Measurements from ENCODE around the gene GALNT2. TPM values are rescaled to one million over a fixed set of nuclear protein-coding genes. Genes with fewer than 3 reads are reported as not detected.

The GALNT2 gene
- total RNA-seq, 1 experiment from 2014 or later, result 141 TPM

- intact Hi-C loops (cut with micrococcal nuclease; ENCODE audit: unreplicated experiment), result no loop called here
- Mint-ChIP-seq H3K27me3 (ENCODE audit: unreplicated experiment) (peaks cover 40% of the 10 kb centered on the region), H3K36me3 (ENCODE audit: insufficient read depth, unreplicated experiment) (no peaks in the 10 kb centered on the region), H3K4me3 (ENCODE audit: low read depth, unreplicated experiment) (no peak overlapping the region), H3K27ac (ENCODE audit: unreplicated experiment) (no peak overlapping the region), H3K9me3 (ENCODE audit: low read depth, unreplicated experiment) (no peaks in the 10 kb centered on the region), H3K4me1 (ENCODE audit: low read depth, unreplicated experiment) (peaks cover 6% of the 10 kb centered on the region)
- no peak for DNase-seq
- CTCF ChIA-PET, result interaction anchor here (0.6 kb wide), 1 partner anchor 25 kb away, joined by 4 read pairs; no protein-coding TSS in a partner anchor
- TF ChIP-seq CTCF (IDR thresholded peaks at IDR 0.05; ENCODE audit: unreplicated experiment), result no peak
- BruUV-seq (replicated peaks), result no TSS peak
Observed at GRCh38 chr1:230287674-230288315, 220.8 kb downstream of the GALNT2 start.

GRCh38 chr1:230288641-230289349, 221.8 kb downstream of the GALNT2 start:
- intact Hi-C loops (cut with micrococcal nuclease; ENCODE audit: unreplicated experiment), result no loop called here
- CTCF ChIA-PET, result no interaction called here
- no TSS peak for BruUV-seq (replicated peaks)
- H3K27ac Mint-ChIP-seq (ENCODE audit: unreplicated experiment), result no peak overlapping the region
- H3K4me3 Mint-ChIP-seq (ENCODE audit: low read depth, unreplicated experiment), result no peak overlapping the region
- no peaks in the 10 kb centered on the region for H3K36me3 Mint-ChIP-seq (ENCODE audit: insufficient read depth, unreplicated experiment)
- H3K27me3 Mint-ChIP-seq (ENCODE audit: unreplicated experiment), result peaks cover 50% of the 10 kb centered on the region
- TF ChIP-seq CTCF (IDR thresholded peaks at IDR 0.05; ENCODE audit: unreplicated experiment), result no peak
- DNase-seq, result no peak
- H3K9me3 Mint-ChIP-seq (ENCODE audit: low read depth, unreplicated experiment), result no peaks in the 10 kb centered on the region
- H3K4me1 Mint-ChIP-seq (ENCODE audit: low read depth, unreplicated experiment), result peaks cover 6% of the 10 kb centered on the region

- BruUV-seq (replicated peaks), result no TSS peak
- Mint-ChIP-seq H3K9me3 (ENCODE audit: low read depth, unreplicated experiment) (no peaks in the 10 kb centered on the region), H3K4me1 (ENCODE audit: low read depth, unreplicated experiment) (peaks cover 6% of the 10 kb centered on the region), H3K4me3 (ENCODE audit: low read depth, unreplicated experiment) (no peak overlapping the region), H3K27ac (ENCODE audit: unreplicated experiment) (no peak overlapping the region), H3K27me3 (ENCODE audit: unreplicated experiment) (peaks cover 52% of the 10 kb centered on the region), H3K36me3 (ENCODE audit: insufficient read depth, unreplicated experiment) (no peaks in the 10 kb centered on the region)
- CTCF ChIA-PET, result no interaction called here
- intact Hi-C loops (cut with micrococcal nuclease; ENCODE audit: unreplicated experiment), result no loop called here
- TF ChIP-seq CTCF (IDR thresholded peaks at IDR 0.05; ENCODE audit: unreplicated experiment), result no peak
- no peak for DNase-seq
Observed at GRCh38 chr1:230289350-230289644, 222.3 kb downstream of the GALNT2 start.

GRCh38 chr1:230291731-230292620, 224.9 kb downstream of the GALNT2 start:
- Mint-ChIP-seq H3K36me3 (ENCODE audit: insufficient read depth, unreplicated experiment) (no peaks in the 10 kb centered on the region), H3K4me1 (ENCODE audit: low read depth, unreplicated experiment) (peaks cover 6% of the 10 kb centered on the region), H3K27ac (ENCODE audit: unreplicated experiment) (no peak overlapping the region), H3K27me3 (ENCODE audit: unreplicated experiment) (peaks cover 66% of the 10 kb centered on the region), H3K9me3 (ENCODE audit: low read depth, unreplicated experiment) (no peaks in the 10 kb centered on the region), H3K4me3 (ENCODE audit: low read depth, unreplicated experiment) (no peak overlapping the region)
- BruUV-seq (replicated peaks), result no TSS peak
- CTCF ChIA-PET, result interaction anchor here (1.2 kb wide), 1 partner anchor 15 kb away, joined by 3 read pairs; no protein-coding TSS in a partner anchor
- TF ChIP-seq CTCF (IDR thresholded peaks at IDR 0.05; ENCODE audit: unreplicated experiment), result no peak
- intact Hi-C loops (cut with micrococcal nuclease; ENCODE audit: unreplicated experiment), result no loop called here
- no peak for DNase-seq

Data from Calu3 (cell line).